CD4-positive, alpha-beta T cell treated with Interleukin-17A for 1 hour (primary cell): Measurements from ENCODE around the gene SETD6.
"Not testable (repeated sequence)": the region's sequence is repeated elsewhere in the genome, so short reads cannot be mapped to it uniquely, and the experiment has no call there.

ENCODE experiments used
- DNase-seq: peaks from one replicate; pipeline ENCODE4 v3.0.0-alpha.2; 2020

Gene SETD6, protein sequence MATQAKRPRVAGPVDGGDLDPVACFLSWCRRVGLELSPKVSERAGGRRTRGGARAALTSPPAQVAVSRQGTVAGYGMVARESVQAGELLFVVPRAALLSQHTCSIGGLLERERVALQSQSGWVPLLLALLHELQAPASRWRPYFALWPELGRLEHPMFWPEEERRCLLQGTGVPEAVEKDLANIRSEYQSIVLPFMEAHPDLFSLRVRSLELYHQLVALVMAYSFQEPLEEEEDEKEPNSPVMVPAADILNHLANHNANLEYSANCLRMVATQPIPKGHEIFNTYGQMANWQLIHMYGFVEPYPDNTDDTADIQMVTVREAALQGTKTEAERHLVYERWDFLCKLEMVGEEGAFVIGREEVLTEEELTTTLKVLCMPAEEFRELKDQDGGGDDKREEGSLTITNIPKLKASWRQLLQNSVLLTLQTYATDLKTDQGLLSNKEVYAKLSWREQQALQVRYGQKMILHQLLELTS

DNA sequence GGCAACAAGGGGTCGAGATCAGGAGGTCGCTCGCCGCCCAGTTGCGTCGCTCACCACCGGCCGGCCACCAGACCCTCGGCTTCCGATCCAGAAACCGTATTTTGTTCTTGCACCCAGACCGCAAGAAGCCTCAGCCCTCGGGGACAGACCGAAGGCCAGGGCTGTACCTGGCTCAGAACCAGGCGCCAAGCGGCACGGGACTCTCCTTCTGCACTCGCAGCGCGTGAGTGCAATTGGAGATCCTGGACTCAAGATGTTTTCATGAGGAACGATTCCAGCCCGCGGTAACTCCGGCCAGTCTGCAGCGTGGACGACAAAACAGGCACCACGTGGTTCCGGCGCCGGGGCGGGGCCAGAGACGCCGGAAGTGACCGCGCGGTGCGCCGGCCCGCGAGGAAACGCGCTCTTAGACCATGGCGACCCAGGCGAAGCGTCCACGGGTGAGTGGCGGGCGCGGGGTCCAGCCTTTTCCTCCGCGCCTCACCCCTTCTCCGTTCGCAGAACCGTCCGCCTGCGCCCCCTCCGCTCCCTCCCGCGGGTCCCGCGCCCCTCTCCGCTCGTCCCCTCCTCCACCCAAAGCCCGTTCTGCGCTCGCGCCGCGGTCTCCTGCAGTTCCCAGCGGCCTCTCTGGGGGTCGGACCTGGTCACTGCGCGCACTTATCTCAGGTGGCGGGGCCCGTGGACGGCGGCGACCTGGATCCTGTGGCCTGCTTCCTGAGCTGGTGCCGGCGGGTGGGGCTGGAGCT lies at the start of gene SETD6:
TSS of gene SETD6 (plus strand) at position 393 of the 746 bp plus-strand sequence. CDS start at position 414, 21 bp downstream.
- DNase-seq = peak; percentile 66

DNA sequence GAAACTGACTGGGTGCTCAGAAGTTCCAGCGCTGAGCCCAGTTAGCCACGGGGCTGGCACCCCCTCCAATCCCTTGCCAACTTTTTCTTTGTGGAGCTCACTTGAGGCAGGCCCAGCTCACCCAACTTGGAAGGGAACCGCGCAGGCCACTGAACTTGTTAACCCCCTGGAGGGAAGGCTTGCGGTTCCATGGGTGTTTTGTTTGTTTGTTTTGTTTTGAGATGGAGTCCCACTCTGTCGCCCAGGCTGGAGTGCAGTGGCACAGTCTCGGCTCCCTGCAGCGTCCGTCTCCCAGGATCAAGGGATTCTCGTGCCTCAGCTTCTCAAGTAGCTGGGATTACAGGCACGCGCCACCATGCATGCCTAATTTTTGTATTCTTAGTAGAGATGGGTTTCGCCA lies 49.5 kb upstream of the SETD6 start:
- no peak for DNase-seq

DNA sequence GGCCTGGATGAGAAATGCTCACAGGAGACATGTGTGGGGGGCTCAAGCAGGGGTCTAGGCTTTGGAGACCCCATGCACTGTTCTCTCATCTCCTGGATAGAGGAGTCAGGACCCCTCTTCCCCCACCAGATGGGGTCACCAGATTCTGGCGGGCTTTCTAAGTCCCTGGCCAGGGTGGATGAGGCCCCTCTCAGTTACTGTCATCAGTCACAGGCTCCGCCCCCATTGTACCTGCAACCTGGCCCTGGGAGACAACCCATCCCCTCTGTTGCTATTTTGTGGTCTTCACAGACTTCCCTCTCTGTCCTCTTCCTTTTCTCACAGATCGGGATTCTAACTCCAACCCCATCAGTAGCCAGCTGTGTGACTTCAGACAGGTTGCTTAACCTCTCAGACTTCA lies 48.9 kb upstream of the SETD6 start:
- DNase-seq = no peak

GRCh38 chr16:58467905-58468304 lies 47.4 kb upstream of the SETD6 start:
- DNase-seq = no peak

GRCh38 chr16:58471209-58471975 lies 43.9 kb upstream of the SETD6 start:
- DNase-seq = no peak

DNA sequence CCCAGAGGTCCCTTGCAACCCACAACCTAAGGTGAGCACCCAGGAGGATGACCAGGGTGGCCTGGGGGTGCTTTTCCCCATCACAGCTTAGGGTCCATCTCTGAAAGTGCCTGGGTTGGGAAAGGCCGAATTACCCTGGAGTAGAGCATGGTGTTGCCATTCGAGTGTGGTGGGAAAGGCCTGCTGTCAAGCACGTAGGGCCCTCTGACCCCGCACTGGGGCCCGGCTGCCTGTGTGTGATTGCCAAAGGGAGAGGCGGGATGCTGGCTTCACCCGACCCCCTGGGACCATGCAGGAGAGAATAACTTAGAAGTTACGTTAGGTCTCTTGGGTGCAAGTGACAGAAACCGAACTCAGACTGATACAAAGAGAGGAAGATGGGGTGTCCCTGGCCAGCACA lies 43.1 kb upstream of the SETD6 start:
- no peak for DNase-seq

GRCh38 chr16:58472827-58473226 lies 42.5 kb upstream of the SETD6 start:
- DNase-seq = no peak

DNA sequence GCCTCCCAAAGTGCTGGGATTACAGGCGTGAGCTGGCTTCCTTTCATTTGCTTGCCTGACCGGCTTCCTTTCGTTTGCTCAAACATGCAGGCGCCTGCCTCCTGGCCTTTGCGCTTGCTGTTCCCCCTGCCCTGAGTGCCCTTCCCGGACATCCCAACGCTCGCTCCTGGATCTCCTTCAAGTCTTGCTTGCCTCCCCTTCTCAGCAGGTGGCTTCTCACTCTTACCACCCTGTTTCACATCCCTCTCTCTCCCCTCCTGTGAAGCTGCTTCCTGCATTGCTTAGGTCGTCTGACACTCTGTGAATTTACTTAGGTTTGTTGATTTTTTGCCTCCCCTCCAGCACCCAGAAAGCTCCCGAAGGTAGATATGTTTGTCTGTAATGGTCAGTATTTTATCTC lies 41.0 kb upstream of the SETD6 start:
- DNase-seq = no peak

- DNase-seq = no peak
Measured at GRCh38 chr16:58475091-58475619, 40.2 kb upstream of the SETD6 start.

DNA sequence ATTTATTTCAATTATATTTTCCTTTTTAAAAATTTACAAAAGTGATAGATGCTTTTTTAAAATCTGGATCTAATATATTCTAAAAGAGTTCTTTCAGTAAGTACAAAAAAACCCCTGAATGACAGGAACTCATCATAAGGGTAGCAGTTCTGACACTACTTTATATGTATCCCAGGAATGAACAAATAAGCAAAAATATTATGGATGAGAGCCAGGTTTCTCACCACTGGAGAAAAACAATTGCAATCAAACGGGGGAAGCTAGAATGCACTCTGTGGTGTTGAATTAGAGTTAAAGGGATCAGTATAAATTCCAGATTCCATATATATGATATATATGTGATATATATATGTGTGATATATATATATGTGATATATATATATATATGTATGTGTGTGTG lies 38.5 kb upstream of the SETD6 start:
- no peak for DNase-seq

- DNase-seq = no peak
Measured at GRCh38 chr16:58478427-58478826, 36.9 kb upstream of the SETD6 start.

- no peak for DNase-seq
Measured at GRCh38 chr16:58481226-58481869, 34.0 kb upstream of the SETD6 start.

- DNase-seq = no peak
Measured at GRCh38 chr16:58481931-58482330, 33.4 kb upstream of the SETD6 start.

GRCh38 chr16:58485184-58485887 lies 30.0 kb upstream of the SETD6 start:
- no peak for DNase-seq

DNA sequence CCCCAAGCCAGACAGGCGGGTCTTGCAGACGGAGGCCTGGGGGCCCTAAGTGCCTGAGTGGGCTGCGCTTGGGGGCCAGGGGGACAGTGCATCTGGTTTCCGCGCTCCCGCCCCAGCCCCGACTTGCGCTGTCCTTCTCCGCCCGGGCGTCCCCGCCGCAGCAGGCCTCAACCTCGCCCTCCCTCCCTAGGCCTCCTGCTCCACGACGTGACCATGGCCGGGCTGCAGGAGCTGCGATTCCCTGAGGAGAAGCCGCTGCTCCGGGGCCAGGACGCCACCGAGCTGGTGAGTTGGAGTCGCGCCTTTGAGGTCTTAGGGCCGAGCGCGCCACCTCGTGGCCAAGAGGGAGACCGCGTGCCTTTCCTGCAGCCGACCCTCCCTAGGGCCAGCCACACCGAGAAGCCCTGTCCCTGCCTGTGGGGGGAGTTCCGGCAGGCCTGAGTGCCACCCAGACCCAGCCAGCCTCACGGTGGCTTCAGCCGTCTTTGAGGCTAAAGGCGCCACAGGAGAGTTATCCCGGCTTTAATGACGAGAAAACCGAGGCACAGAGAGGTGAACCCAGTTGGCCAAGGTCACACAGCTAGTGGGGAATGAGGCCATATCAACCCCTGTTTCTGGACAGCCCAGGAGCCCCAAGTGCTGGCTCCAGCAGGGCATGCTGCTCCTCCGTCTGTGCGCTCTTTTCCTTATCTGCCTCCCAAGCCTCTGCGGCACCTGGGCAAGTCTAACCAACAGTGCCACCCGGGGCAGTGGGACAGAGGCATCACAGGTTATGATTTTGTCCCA lies 27.6 kb upstream of the SETD6 start:
- peak; percentile 68 for DNase-seq

- no peak for DNase-seq
Measured at GRCh38 chr16:58488531-58488930, 26.8 kb upstream of the SETD6 start.

DNA sequence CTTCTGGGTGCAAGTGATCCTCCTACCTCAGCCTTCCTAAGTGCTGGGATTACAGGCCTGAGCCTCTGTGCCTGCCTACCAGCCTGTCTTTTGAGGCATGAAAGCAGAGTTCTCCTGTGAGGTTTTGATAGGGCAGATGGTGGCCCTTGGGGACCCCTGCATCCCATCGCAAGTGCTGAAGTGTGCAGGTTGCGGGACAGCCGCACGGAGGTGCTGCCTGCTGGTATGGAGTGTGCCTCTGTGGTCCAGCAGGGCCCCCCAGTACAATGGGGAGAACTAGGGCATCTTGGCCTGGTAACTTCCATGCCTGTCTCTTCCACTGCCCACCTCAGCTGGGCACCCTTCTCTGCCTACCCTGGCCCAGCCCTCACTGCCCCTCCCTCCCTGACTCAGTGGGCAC lies 25.3 kb upstream of the SETD6 start:
- no peak for DNase-seq

DNA sequence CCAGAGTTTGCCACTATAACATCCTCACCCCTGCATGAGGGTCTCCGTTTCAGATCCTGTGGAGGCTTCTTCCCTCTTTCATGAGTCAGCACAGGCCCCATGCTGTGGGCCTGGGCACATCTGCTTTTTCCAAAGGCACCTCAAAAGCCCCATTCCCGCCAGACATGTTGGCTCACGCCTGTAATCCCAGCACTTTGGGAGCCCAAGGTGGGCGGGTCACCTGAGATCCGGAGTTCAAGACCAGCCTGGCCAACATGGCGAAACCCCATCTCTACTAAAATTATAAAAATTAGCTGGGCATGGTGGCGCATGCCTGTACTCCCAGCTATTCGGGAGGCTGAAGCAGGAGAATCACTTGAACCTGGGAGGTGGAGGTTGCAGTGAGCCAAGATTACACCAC lies 24.8 kb upstream of the SETD6 start:
- DNase-seq = not testable (repeated sequence)

GRCh38 chr16:58492066-58492465 lies 23.3 kb upstream of the SETD6 start:
- DNase-seq = no peak

DNA sequence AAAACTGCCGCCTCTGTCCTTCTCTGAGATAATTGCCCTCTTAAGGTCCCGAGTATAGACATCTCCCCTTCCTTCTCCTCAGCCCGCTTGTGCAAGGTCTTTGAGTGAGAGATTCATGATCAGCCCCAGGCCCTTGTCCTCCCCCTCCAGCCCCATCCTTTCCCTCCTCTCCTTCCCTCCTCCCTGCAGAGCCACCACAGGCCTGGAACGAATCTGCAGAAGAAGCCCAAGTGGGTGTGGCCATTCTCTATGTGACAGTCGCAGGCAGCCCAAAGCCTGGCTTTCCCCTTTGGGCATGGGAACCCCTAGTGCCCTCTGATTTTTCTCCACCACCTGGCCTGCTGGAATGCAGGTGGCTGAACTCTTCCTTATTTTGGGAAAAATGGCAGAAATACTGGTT lies 22.6 kb upstream of the SETD6 start:
- DNase-seq = no peak
